Right lobe of liver (tissue), 6 donors: ENCODE results near the gene ASB2. TPM values are rescaled to one million over a fixed set of nuclear protein-coding genes. Genes with fewer than 3 reads are reported as not detected.

Experiments used
- ATAC-seq, 4 donors: fragments of 200-7000 bp; cut with Tn5 transposase; one replicate each; pipeline ENCODE4 v1.9.1; 2020; ENCODE audit warnings: mild to moderate bottlenecking in 4 of 4, moderate library complexity in 4 of 4
- DNase-seq, 3 donors: peaks; one replicate each; pipeline ENCODE4 v3.0.0-alpha.2; 2020
- H3K27ac ChIP-seq, 3 donors: fragments of 200-600 bp; one replicate each; pipeline ENCODE4 v1.8.0; 2022
- H3K27me3 ChIP-seq, 2 donors: fragments of 200-600 bp; one replicate each; pipeline ENCODE4 v1.8.0; 2022
- H3K36me3 ChIP-seq, 4 donors: fragments of 200-600 bp; sonication (generic) in 1 of 4; one replicate each; pipeline versions ENCODE4 v1.5.1 to v1.8.0; 2017 to 2022; ENCODE audit warnings: control low read depth in 1 of 4
- H3K4me1 ChIP-seq, 4 donors: fragments of 200-600 bp; sonication (generic) in 1 of 4; one replicate each; pipeline versions ENCODE4 v1.5.1 to v1.8.0; 2017 to 2022; ENCODE audit warnings: control low read depth in 1 of 4
- H3K4me3 ChIP-seq, 3 donors: fragments of 200-600 bp; one replicate each; pipeline ENCODE4 v1.8.0; 2022
- H3K9me3 ChIP-seq, 4 donors: fragments of 200-600 bp; sonication (generic) in 1 of 4; one replicate each; pipeline versions ENCODE4 v1.5.1 to v1.8.0; 2017 to 2022; ENCODE audit warnings: control low read depth in 1 of 4
- CTCF ChIP-seq, 4 donors: fragments of 200-600 bp in 3 of 4; fragments of 450-650 bp in 1 of 4; IDR thresholded peaks; one replicate each; pipeline versions ENCODE4 v1.5.1 to v1.8.0; 2016 to 2022; ENCODE audit warnings: antibody characterized with exemption in 4 of 4, mild to moderate bottlenecking in 2 of 4
- POLR2A ChIP-seq: fragments of 450-650 bp; IDR thresholded peaks from one replicate; pipeline ENCODE4 v1.6.1; 2017; ENCODE audit warnings: antibody characterized with exemption, mild to moderate bottlenecking
- WGBS: methylation state at CpG from one replicate; pipeline ENCODE4 v1.1.6; 2018; ENCODE audit warnings: low coverage, low lambda C conversion rate; ENCODE audit not compliant: insufficient coverage; ENCODE audit errors: missing lambda C conversion rate; 5-methylcytosine and 5-hydroxymethylcytosine counted together
- intact Hi-C, 2 donors: fragments of 100-400 bp; cut with DNase I; formaldehyde crosslinking; loops; one replicate each; pipeline versions ENCODE4 v1.11.2 to v1.14.1; 2022
- total RNA-seq, 6 experiments: library from RNA; depleted of rRNA in 2 of 6; stranded (reverse); fragments of >200 nt in 2 of 6; fragmentation: NEBNext Ultra II Directional in 3 of 6; extraction: Animal tissue kit (Norgen Biotek cat#: 25700) in 3 of 6; gene quantifications; one replicate each; pipeline versions ENCODE4 v1.1.0 to v1.2.4, GENCODE V29; 2016 to 2023
- donor health status: DM: no; HTN: yes; CAD: no.
- donor health status: DM: no; HTN: no; CAD: no.
- donor health status: DM: no; HTN: no; CAD: no.
- donor health status: DM: no; HTN: yes; CAD: no.
- donor health status: DM: no; HTN: yes; CAD: no.

The ASB2 gene
- total RNA-seq, 6 experiments from 2014 or later: 0.20 to 0.59 (median 0.28) TPM

DNA sequence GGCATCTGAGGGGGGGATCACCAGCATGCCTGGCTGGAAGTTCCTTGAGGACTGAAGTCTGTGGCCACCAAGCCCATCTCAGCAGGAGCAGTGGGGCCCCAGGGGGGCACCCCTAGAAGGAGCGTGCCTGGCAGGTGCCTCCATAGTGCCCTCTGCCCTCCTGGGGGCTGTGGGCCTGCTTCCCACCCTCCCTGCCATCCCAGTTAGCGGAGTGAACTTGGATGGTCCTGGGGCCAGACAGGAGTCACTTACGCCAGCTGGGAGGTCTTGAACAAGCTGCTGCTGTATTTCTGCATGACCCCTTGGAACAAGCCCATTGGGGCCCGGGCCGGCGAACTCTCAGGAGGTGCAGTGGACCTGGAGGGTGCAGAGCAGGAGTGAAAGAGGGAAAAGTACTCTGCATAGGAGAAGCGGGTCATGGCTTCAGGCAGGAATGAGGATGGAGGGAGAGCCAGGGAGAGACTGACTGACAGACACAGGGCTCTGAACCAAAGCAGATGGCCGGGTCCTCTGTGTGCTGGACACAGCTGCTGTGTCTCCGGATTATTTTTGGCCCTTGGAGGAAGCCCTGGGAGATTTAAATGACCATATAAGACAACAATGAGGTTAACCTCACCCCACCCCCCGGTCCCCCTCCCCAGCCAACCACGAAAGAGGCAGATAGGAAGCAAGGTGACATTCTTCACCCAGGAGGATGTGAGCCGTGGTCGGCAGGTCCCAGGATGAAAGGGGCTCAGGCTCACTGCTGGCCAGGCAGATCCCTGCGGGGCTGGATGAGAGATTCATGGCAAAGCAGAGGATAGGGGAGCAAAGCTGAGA is 19.6 kb downstream of the ASB2 start:
- DNase-seq (peak in 1 of 3 donors; percentile 29), ATAC-seq (no peak)
- Histone ChIP-seq H3K27ac (no peak overlapping the region), H3K4me1 (peaks cover 0 to 5% (median 0%) of the 10 kb centered on the region in 4 donors), H3K4me3 (no peak overlapping the region), H3K36me3 (no peaks in the 10 kb centered on the region), H3K27me3 (no peaks in the 10 kb centered on the region), H3K9me3 (no peaks in the 10 kb centered on the region)
- intact Hi-C loops: no loop called here
- no peak for TF ChIP-seq POLR2A
- 44% methylated on average over 4 of the region's 14 CpGs for WGBS

DNA sequence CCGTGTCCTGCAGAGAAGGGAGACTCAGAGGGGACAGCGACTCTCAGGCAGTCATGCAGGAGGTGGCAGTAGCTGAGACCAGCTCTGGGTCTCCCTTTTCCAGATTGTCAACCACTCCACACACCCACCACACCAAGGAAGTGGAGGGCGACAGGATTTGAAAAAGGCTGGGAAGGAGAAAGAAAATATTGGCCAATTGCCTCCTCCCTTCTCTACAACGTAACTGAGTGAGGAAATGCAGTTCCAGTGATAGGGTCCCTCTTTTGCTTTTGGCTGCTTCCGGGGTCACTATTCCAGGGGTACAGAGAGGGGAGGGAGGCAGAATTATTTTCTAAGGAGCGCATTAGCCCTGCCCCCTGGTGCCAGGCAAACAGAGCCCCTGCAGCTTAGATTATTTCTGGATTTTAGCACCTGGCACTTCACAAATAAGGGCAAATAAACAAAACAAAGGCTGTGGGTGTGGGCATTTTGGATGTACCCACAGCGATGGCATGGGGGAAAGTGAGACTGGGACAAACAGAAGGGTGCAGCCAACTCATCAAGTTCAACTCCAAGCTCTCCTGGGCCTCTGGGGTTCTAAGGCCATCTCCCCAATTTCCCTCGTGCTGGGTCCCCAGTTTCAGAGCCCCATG is 20.4 kb downstream of the ASB2 start:
- H3K27ac ChIP-seq: no peak overlapping the region
- 19% methylated on average over 5 of the region's 8 CpGs for WGBS
- no peak for TF ChIP-seq CTCF (IDR thresholded peaks at IDR 0.05)
- no peak for TF ChIP-seq POLR2A
- DNase-seq (no peak), ATAC-seq (no peak)
- no peaks in the 10 kb centered on the region for H3K27me3 ChIP-seq
- peaks cover 0 to 5% (median 0%) of the 10 kb centered on the region in 4 donors for H3K4me1 ChIP-seq
- intact Hi-C loops: no loop called here
- H3K9me3 ChIP-seq: no peaks in the 10 kb centered on the region
- H3K36me3 ChIP-seq: no peaks in the 10 kb centered on the region
- no peak overlapping the region for H3K4me3 ChIP-seq

DNA sequence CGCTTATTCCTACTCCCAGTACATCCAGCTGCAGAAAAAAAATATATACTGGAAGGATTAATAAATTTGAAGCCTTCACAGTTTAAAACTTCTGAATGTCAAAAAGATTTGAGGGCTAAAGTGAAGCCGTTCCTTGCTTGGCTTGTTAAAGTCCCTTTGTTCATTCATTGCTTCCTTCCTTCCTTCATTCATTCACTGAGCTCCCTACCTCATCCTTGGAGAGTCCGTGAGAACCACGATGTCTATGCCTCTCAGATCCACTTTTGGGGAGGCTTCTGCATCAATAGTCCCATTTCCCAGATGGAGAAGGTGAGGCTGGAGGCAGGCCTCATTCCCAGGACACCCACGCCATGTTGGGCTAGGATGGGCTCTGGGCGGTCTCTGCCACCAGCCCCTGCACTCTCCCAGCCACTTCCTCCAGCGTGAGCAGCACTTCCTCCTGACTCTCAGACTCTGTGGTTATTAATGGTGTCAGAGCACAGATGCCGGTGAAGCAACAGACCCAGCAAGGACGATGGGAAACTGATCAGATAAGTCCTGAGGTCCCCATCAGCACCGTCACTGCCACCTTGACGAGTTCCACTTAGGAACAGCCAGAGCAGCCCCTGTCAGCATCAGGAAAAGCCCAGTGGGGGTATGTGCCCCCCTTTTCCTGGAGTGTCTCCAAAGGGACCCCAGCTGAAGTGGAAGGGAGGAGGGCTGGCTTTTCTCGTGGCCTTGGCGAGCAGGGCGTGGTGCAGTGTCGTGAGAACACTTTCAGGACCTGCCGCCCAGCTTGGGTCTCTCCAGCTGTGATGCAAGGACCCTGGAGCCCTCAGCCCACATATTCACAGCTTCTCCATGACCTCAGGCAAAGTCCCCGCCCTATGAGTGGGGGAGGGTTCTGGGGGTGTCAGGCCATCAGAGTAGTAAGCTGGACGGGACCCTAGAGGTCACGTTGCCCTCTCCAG is 21.2 kb downstream of the ASB2 start:
- 40% methylated on average over 9 of the region's 19 CpGs for WGBS
- Histone ChIP-seq H3K27me3 (no peaks in the 10 kb centered on the region), H3K9me3 (no peaks in the 10 kb centered on the region), H3K4me1 (peaks cover 0 to 5% (median 0%) of the 10 kb centered on the region in 4 donors), H3K27ac (peak overlapping the region in 1 of 3 donors; percentile 12), H3K4me3 (no peak overlapping the region), H3K36me3 (no peaks in the 10 kb centered on the region)
- ATAC-seq (peak; percentile 5 to 59 (median 50)), DNase-seq (no peak)
- intact Hi-C loops: no loop called here
- no peak for TF ChIP-seq POLR2A
- no peak for TF ChIP-seq CTCF (IDR thresholded peaks at IDR 0.05)

GRCh38 chr14:93954516-93954830 is 21.9 kb downstream of the ASB2 start:
- ATAC-seq: no peak
- Histone ChIP-seq H3K27ac (no peak overlapping the region), H3K4me1 (peaks cover 0 to 5% (median 0%) of the 10 kb centered on the region in 4 donors), H3K36me3 (no peaks in the 10 kb centered on the region), H3K9me3 (no peaks in the 10 kb centered on the region), H3K27me3 (no peaks in the 10 kb centered on the region), H3K4me3 (no peak overlapping the region)
- TF ChIP-seq CTCF (IDR thresholded peaks at IDR 0.05) (no peak), POLR2A (no peak)
- no peak for DNase-seq
- WGBS: 70% methylated on average over 1 of the region's 4 CpGs
- intact Hi-C loops: no loop called here
